CD4-positive, alpha-beta T cell treated with Interleukin-15 for 1 hour (primary cell): Measurements from ENCODE around the gene ITPR2.
"Not testable (repeated sequence)": the region's sequence is repeated elsewhere in the genome, so short reads cannot be mapped to it uniquely, and the experiment has no call there.

ENCODE experiments used
- DNase-seq: peaks from one replicate; pipeline ENCODE4 v3.0.0-alpha.2; 2020

Gene ITPR2

GRCh38 chr12:26496170-26496569, 336.8 kb downstream of the ITPR2 start:
- DNase-seq: no peak

GRCh38 chr12:26493656-26494055, 339.3 kb downstream of the ITPR2 start:
- DNase-seq: no peak

GRCh38 chr12:26492406-26492805, 340.6 kb downstream of the ITPR2 start:
- no peak for DNase-seq

- DNase-seq: no peak
Measured at GRCh38 chr12:26489908-26490307, 343.1 kb downstream of the ITPR2 start.

- DNase-seq: no peak
Measured at GRCh38 chr12:26488351-26488750, 344.6 kb downstream of the ITPR2 start.

GRCh38 chr12:26473291-26473690, 359.7 kb downstream of the ITPR2 start:
- peak; percentile 43 for DNase-seq

GRCh38 chr12:26471560-26471959, 361.4 kb downstream of the ITPR2 start:
- no peak for DNase-seq

- no peak for DNase-seq
Measured at GRCh38 chr12:26469421-26470180, 363.4 kb downstream of the ITPR2 start.

GRCh38 chr12:26467351-26467750, 365.6 kb downstream of the ITPR2 start:
- no peak for DNase-seq

GRCh38 chr12:26466726-26467125, 366.3 kb downstream of the ITPR2 start:
- no peak for DNase-seq

- DNase-seq: no peak
Measured at GRCh38 chr12:26465419-26466097, 367.4 kb downstream of the ITPR2 start.

- no peak for DNase-seq
Measured at GRCh38 chr12:26461776-26462175, 371.2 kb downstream of the ITPR2 start.

- DNase-seq: no peak
Measured at GRCh38 chr12:26460361-26460760, 372.6 kb downstream of the ITPR2 start.

GRCh38 chr12:26455936-26456574, 376.9 kb downstream of the ITPR2 start:
- no peak for DNase-seq

- no peak for DNase-seq
Measured at GRCh38 chr12:26453246-26453645, 379.7 kb downstream of the ITPR2 start.

- no peak for DNase-seq
Measured at GRCh38 chr12:26452511-26452910, 380.5 kb downstream of the ITPR2 start.

- DNase-seq: no peak
Measured at GRCh38 chr12:26451763-26452162, 381.2 kb downstream of the ITPR2 start.

GRCh38 chr12:26445909-26446308, 387.1 kb downstream of the ITPR2 start:
- DNase-seq: no peak

- DNase-seq: no peak
Measured at GRCh38 chr12:26443309-26443708, 389.7 kb downstream of the ITPR2 start.

GRCh38 chr12:26441434-26441833, 391.6 kb downstream of the ITPR2 start:
- no peak for DNase-seq

GRCh38 chr12:26435069-26435404, 398.0 kb downstream of the ITPR2 start:
- DNase-seq: no peak

- no peak for DNase-seq
Measured at GRCh38 chr12:26434299-26435068, 398.5 kb downstream of the ITPR2 start.

GRCh38 chr12:26433701-26434100, 399.3 kb downstream of the ITPR2 start:
- not testable (repeated sequence) for DNase-seq
